CD4-positive, alpha-beta memory T cell (primary cell): ENCODE data around the gene KLHDC9. TPM values are rescaled to one million over a fixed set of nuclear protein-coding genes. Genes with fewer than 3 reads are reported as not detected.
A peak's percentile ranks its signal among the peaks of the same experiment; 100 is the strongest.

Experiments used
- CTCF ChIA-PET: fragments of 350-600 bp; sonication (Branson Sonifier 250); formaldehyde crosslinking; loops from one replicate; lab custom pipeline; 2021; ENCODE audit warnings: inconsistent platforms; ENCODE audit not compliant: partially characterized antibody; lab: Charles Lee
- POLR2A ChIA-PET: fragments of 350-600 bp; sonication (Branson Sonifier 250); formaldehyde crosslinking; loops from one replicate; lab custom pipeline; 2021; ENCODE audit not compliant: partially characterized antibody; lab: Charles Lee
- DNase-seq, 5 donors: peaks; one replicate each; pipeline versions ENCODE4 v3.0.0 to v3.0.0-alpha.2; 2020 to 2022; ENCODE audit warnings: mixed read lengths in 1 of 5
- H3K27ac ChIP-seq: one replicate; pipeline ENCODE4 v1.7.0; 2013; ENCODE audit warnings: low read depth, low read length
- H3K27me3 ChIP-seq: 2 replicates; pipeline ENCODE4 v1.7.0; 2013; ENCODE audit warnings: mild to moderate bottlenecking, low read length, moderate library complexity; ENCODE audit not compliant: insufficient read depth
- H3K36me3 ChIP-seq: 2 replicates; pipeline ENCODE4 v1.7.0; 2013; ENCODE audit warnings: mild to moderate bottlenecking, low read length, moderate library complexity; ENCODE audit not compliant: insufficient read depth
- H3K4me1 ChIP-seq: 2 replicates; pipeline ENCODE4 v1.7.0; 2013; ENCODE audit warnings: mild to moderate bottlenecking, low read length, moderate library complexity; ENCODE audit not compliant: insufficient read depth
- H3K4me3 ChIP-seq, 2 donors: one replicate each; pipeline ENCODE4 v1.7.0; 2013; ENCODE audit warnings: low read length in 2 of 2, mild to moderate bottlenecking in 1 of 2
- H3K9me3 ChIP-seq, 2 donors: one replicate each; pipeline ENCODE4 v1.7.0; 2013; ENCODE audit warnings: low read length in 2 of 2, control low read depth in 1 of 2; ENCODE audit not compliant: control insufficient read depth in 1 of 2
- H3K27ac Mint-ChIP-seq, 7 donors: one replicate each; pipeline ENCODE4 v1.8.0; 2020 to 2021; ENCODE audit warnings: mixed read lengths in 7 of 7, mild to moderate bottlenecking in 6 of 7, inconsistent platforms in 3 of 7, moderate library complexity in 3 of 7
- H3K27me3 Mint-ChIP-seq, 2 donors: one replicate each; pipeline ENCODE4 v1.8.0; 2020 to 2021; ENCODE audit warnings: mixed read lengths in 2 of 2
- H3K36me3 Mint-ChIP-seq, 2 donors: one replicate each; pipeline ENCODE4 v1.8.0; 2020 to 2021; ENCODE audit warnings: mixed read lengths in 2 of 2, inconsistent platforms in 1 of 2, mild to moderate bottlenecking in 1 of 2
- H3K4me1 Mint-ChIP-seq, 4 donors: one replicate each; pipeline ENCODE4 v1.8.0; 2020 to 2021; ENCODE audit warnings: mixed read lengths in 4 of 4, mild to moderate bottlenecking in 1 of 4
- H3K4me3 Mint-ChIP-seq, 8 donors: one replicate each; pipeline ENCODE4 v1.8.0; 2020 to 2021; ENCODE audit warnings: mixed read lengths in 8 of 8, mild to moderate bottlenecking in 7 of 8, moderate library complexity in 6 of 8, inconsistent platforms in 3 of 8
- H3K9me3 Mint-ChIP-seq, 8 donors: one replicate each; pipeline ENCODE4 v1.8.0; 2020 to 2021; ENCODE audit warnings: mixed read lengths in 8 of 8, mild to moderate bottlenecking in 5 of 8, inconsistent platforms in 3 of 8, moderate library complexity in 1 of 8
- intact Hi-C: fragments of 100-400 bp; cut with micrococcal nuclease; formaldehyde crosslinking; loops from one replicate; pipeline ENCODE4 v1.15.1; 2023
- polyA plus RNA-seq, 2 donors: library from polyadenylated mRNA; unstranded; fragments of 300-500 nt; fragmentation: Illumina TruSeq; gene quantifications; one replicate each; pipeline ENCODE4 v1.2.3, GENCODE V29; 2021
- total RNA-seq, 2 experiments: library from RNA; stranded (reverse); gene quantifications; one replicate each; pipeline ENCODE4 v1.2.3, GENCODE V29; 2021

The KLHDC9 gene
- total and polyA plus RNA-seq, 4 experiments from 2014 or later = 0.52 to 2.4 (median 0.60) TPM

DNA sequence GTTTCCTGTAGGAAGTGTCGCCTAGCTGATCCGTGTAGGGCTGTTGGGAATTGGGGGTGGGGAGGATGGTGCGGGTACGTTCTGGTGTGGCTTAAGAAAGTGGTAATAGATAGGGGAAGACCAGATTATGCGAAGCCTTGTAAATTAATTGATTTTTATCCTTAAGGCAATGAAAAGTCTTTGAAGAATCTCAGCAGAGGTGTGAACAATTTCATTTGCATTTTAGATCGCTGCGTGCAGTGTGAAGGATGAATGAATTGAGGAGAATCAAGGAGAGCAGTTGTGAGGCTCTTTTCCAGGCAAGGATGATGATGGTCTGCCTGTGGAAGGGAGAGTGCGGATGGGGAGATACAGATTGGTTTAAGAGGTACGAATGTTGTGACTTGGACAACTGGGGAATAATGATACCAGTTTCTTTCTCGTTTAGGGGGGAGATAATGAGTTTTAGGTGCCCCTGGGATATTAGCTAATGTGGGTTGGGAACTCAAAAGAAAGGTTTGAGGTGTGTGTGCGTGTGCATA lies 35.1 kb downstream of the KLHDC9 start:
- H3K27me3 Mint-ChIP-seq = no peaks in the 10 kb centered on the region
- peak overlapping the region; percentile 95 for H3K27ac ChIP-seq
- H3K36me3 ChIP-seq = peaks cover 14% of the 10 kb centered on the region
- H3K4me1 Mint-ChIP-seq = peaks cover 25 to 36% (median 34%) of the 10 kb centered on the region in 4 donors
- H3K27ac Mint-ChIP-seq = no peak overlapping the region
- no peaks in the 10 kb centered on the region for H3K27me3 ChIP-seq
- ChIA-PET CTCF (interaction anchor here (0.6 to 2.3 kb wide), 11 partner anchors 10 to 179 kb away, joined by 3 to 8 read pairs (median 4); partner anchors contain the start of genes ARHGAP30, KLHDC9, PPOX and TOMM40L), POLR2A (interaction anchor here (0.7 to 6.4 kb wide), 31 partner anchors 7 to 338 kb away, joined by 3 to 47 read pairs (median 5); partner anchors contain the start of genes ARHGAP30, F11R, KLHDC9 and LY9)
- H3K4me3 Mint-ChIP-seq = no peak overlapping the region
- peak overlapping the region; percentile 80 to 100 for H3K4me3 ChIP-seq
- H3K9me3 ChIP-seq = no peaks in the 10 kb centered on the region
- intact Hi-C loops = no loop called here
- DNase-seq = no peak
- H3K4me1 ChIP-seq = peaks cover 45% of the 10 kb centered on the region
- H3K9me3 Mint-ChIP-seq = no peaks in the 10 kb centered on the region
- peaks cover 3 to 19% of the 10 kb centered on the region in 2 donors for H3K36me3 Mint-ChIP-seq

DNA sequence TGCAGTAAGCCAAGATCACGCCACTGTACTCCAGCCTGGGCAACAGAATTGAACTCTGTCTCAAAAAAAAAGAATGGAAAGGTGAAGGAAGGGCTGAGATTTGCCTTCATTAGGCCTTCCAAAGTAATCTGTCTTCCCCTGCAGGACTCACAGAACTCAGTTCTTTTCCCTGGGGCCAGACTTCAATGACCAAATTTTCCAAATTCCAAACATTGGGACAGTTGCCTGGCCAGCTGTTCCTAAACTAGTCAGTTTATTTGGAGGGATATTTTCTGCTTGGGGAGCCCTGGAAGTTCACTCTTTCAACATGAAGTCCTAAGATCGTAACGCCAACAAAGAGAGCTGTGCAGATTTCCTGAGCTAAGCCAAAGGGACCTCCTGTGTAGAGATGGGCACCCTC lies 39.7 kb downstream of the KLHDC9 start:
- Histone ChIP-seq H3K27me3 (no peaks in the 10 kb centered on the region), H3K4me3 (no peak overlapping the region), H3K9me3 (no peaks in the 10 kb centered on the region), H3K36me3 (no peaks in the 10 kb centered on the region), H3K27ac (no peak overlapping the region), H3K4me1 (peaks cover 7% of the 10 kb centered on the region)
- no peaks in the 10 kb centered on the region for H3K36me3 Mint-ChIP-seq
- peaks cover 0 to 4% (median 2%) of the 10 kb centered on the region in 4 donors for H3K4me1 Mint-ChIP-seq
- no peak for DNase-seq
- intact Hi-C loops = loop anchor here (5.0 kb wide), 1 partner anchor 96 kb away; no protein-coding TSS in a partner anchor
- H3K27ac Mint-ChIP-seq = peak overlapping the region in 1 of 7 donors; percentile 37
- no peak overlapping the region for H3K4me3 Mint-ChIP-seq
- H3K9me3 Mint-ChIP-seq = no peaks in the 10 kb centered on the region
- ChIA-PET POLR2A (interaction anchor here (2.1 kb wide), 1 partner anchor 16 kb away, joined by 9 read pairs; the partner anchor contains the start of gene UFC1), CTCF (interaction anchor here (1.0 to 7.9 kb wide), 11 partner anchors 14 to 186 kb away, joined by 3 to 68 read pairs (median 5); partner anchors contain the start of genes ARHGAP30, KLHDC9, PPOX and TOMM40L)
- H3K27me3 Mint-ChIP-seq = no peaks in the 10 kb centered on the region

DNA sequence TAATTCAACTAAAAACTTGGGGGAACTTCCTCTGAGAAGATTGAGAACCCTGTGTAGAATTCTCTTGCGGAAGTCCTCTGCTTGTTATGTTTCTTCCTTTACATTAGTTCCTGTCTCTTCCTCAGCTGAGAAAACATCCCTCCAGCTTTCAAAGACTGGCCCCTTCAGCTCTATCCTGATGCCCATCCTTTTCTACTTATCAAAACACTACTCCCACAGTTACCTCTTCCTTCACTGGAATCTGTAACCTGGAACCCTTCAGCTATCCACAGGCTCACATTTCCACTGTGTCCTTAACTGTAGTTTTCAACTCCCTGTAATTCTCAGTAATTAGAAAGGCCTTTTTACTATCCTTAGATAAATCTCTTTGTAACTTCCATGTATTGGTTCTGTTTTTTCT lies 40.3 kb downstream of the KLHDC9 start:
- peaks cover 0 to 4% (median 2%) of the 10 kb centered on the region in 4 donors for H3K4me1 Mint-ChIP-seq
- intact Hi-C loops = loop anchor here (5.0 kb wide), 1 partner anchor 96 kb away; no protein-coding TSS in a partner anchor
- H3K27me3 ChIP-seq = no peaks in the 10 kb centered on the region
- no peaks in the 10 kb centered on the region for H3K9me3 ChIP-seq
- no peak overlapping the region for H3K4me3 ChIP-seq
- H3K4me3 Mint-ChIP-seq = no peak overlapping the region
- no peaks in the 10 kb centered on the region for H3K36me3 Mint-ChIP-seq
- no peak overlapping the region for H3K27ac ChIP-seq
- H3K36me3 ChIP-seq = no peaks in the 10 kb centered on the region
- POLR2A ChIA-PET = interaction anchor here (0.8 to 2.1 kb wide), 2 partner anchors 15 kb away, joined by 3 to 9 read pairs; partner anchors contain the start of gene UFC1
- CTCF ChIA-PET = interaction anchor here (0.9 to 7.9 kb wide), 13 partner anchors 9 to 187 kb away, joined by 3 to 68 read pairs (median 4); partner anchors contain the start of genes ARHGAP30, KLHDC9 and TOMM40L
- H3K27ac Mint-ChIP-seq = peak overlapping the region in 4 of 7 donors; percentile 18 to 73 (median 50)
- no peaks in the 10 kb centered on the region for H3K9me3 Mint-ChIP-seq
- no peak for DNase-seq
- peaks cover 5% of the 10 kb centered on the region for H3K4me1 ChIP-seq
- no peaks in the 10 kb centered on the region for H3K27me3 Mint-ChIP-seq

DNA sequence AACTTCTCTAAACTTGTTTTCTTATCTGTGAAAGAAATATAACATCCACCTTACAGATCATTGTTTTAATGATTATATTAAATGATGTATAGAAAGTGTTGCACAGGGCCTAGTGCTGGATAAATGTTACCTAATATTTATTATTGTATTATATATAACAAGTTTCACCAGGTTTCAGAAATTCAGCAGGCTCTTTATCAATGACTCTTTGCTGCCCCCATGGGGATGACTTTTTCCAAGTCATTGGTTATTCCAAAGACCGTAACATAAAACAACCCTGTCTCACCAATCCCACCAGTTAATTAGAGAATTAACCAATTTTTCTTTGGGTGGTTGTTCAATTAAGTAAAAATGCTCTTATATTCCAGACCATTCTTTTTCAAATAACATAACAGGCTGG lies 41.6 kb downstream of the KLHDC9 start:
- peaks cover 0 to 4% (median 2%) of the 10 kb centered on the region in 4 donors for H3K4me1 Mint-ChIP-seq
- Histone ChIP-seq H3K4me3 (no peak overlapping the region), H3K36me3 (no peaks in the 10 kb centered on the region), H3K4me1 (no peaks in the 10 kb centered on the region), H3K27me3 (no peaks in the 10 kb centered on the region), H3K9me3 (no peaks in the 10 kb centered on the region), H3K27ac (no peak overlapping the region)
- no peaks in the 10 kb centered on the region for H3K9me3 Mint-ChIP-seq
- DNase-seq = peak; percentile 41 to 54 (median 51)
- POLR2A ChIA-PET = interaction anchor here (0.9 to 1.9 kb wide), 2 partner anchors 7 to 70 kb away, joined by 3 to 5 read pairs; partner anchors contain the start of genes ARHGAP30 and DEDD
- intact Hi-C loops = loop anchor here (1.0 to 5.0 kb wide), 2 partner anchors 97 to 142 kb away; no protein-coding TSS in a partner anchor
- no peak overlapping the region for H3K4me3 Mint-ChIP-seq
- no peak overlapping the region for H3K27ac Mint-ChIP-seq
- H3K27me3 Mint-ChIP-seq = no peaks in the 10 kb centered on the region
- H3K36me3 Mint-ChIP-seq = no peaks in the 10 kb centered on the region
- CTCF ChIA-PET = interaction anchor here (1.3 to 7.9 kb wide), 10 partner anchors 9 to 188 kb away, joined by 4 to 68 read pairs (median 7); partner anchors contain the start of genes KLHDC9, NIT1, PFDN2 and PPOX

DNA sequence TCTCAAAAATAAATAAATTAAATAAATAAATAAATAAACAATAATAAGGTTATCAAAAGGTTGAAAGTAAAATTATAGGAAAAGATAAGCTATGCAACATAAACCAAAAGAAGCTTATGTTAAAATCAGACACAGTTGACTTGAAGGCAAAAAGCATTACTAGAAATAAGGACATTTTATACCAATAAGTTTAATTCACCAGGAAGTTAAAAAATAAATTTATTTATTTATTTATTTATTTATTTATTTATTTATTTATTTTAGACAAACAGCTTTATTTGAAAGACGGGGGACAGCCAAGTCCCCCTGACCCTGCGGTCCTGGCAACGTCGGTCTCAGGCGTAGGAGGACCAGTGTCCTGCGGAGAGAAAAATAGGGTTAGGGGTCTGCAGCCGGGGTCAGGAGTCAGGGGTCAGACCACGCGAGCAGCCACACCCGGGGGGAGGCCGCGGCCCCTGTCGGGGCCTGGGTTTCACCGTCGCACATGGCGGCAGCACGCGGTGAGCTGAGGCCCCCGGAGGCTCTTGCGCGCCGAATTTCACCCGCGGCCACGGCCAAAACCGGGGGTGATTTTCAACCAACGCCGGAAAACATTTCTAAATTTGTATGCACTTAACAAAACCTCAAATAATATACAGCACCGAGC lies 42.7 kb downstream of the KLHDC9 start:
- Mint-ChIP-seq H3K9me3 (no peaks in the 10 kb centered on the region), H3K4me3 (no peak overlapping the region), H3K27ac (no peak overlapping the region), H3K4me1 (peaks cover 0 to 3% (median under 1%) of the 10 kb centered on the region in 4 donors), H3K27me3 (no peaks in the 10 kb centered on the region), H3K36me3 (no peaks in the 10 kb centered on the region)
- CTCF ChIA-PET = interaction anchor here (0.6 to 7.9 kb wide), 18 partner anchors 8 to 306 kb away, joined by 3 to 68 read pairs (median 4); partner anchors contain the start of genes KLHDC9, NIT1, PFDN2 and PPOX
- DNase-seq = no peak
- no peak overlapping the region for H3K4me3 ChIP-seq
- no peaks in the 10 kb centered on the region for H3K9me3 ChIP-seq
- H3K27ac ChIP-seq = no peak overlapping the region
- POLR2A ChIA-PET = interaction anchor here (1.9 kb wide), 1 partner anchor 8 kb away, joined by 5 read pairs; the partner anchor contains the start of gene DEDD
- no peaks in the 10 kb centered on the region for H3K4me1 ChIP-seq
- no peaks in the 10 kb centered on the region for H3K27me3 ChIP-seq
- intact Hi-C loops = loop anchor here (1.0 kb wide), 1 partner anchor 144 kb away; no protein-coding TSS in a partner anchor
- no peaks in the 10 kb centered on the region for H3K36me3 ChIP-seq

DNA sequence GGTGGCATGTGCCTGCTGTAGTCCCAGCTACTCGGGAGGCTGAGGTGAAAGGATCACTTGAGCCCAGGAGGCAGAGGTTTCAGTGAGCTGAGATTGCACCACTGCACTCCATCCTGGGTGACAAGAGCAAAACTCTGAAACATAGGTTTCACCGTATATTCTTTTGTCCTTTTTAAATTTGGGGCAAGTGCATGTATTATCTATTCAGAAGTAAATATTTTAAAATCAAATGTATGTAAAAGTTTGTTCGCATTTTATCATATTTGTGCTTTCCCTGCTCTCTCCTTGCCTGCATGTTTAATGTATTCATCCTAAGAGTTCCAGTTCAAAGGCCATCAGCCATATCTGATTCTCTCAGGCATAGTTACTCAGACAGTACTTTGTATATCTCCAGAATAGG lies 47.7 kb downstream of the KLHDC9 start:
- H3K4me3 ChIP-seq = no peak overlapping the region
- no peak for DNase-seq
- CTCF ChIA-PET = interaction anchor here (0.7 to 1.0 kb wide), 2 partner anchors 15 to 17 kb away, joined by 4 read pairs; no protein-coding TSS in a partner anchor
- H3K36me3 Mint-ChIP-seq = no peaks in the 10 kb centered on the region
- POLR2A ChIA-PET = interaction anchor here (0.6 kb wide), 1 partner anchor 9 kb away, joined by 3 read pairs; no protein-coding TSS in a partner anchor
- no peaks in the 10 kb centered on the region for H3K4me1 Mint-ChIP-seq
- H3K9me3 ChIP-seq = no peaks in the 10 kb centered on the region
- intact Hi-C loops = no loop called here
- H3K4me3 Mint-ChIP-seq = no peak overlapping the region
- H3K9me3 Mint-ChIP-seq = no peaks in the 10 kb centered on the region
- H3K27ac Mint-ChIP-seq = no peak overlapping the region
- no peaks in the 10 kb centered on the region for H3K27me3 Mint-ChIP-seq
- H3K27ac ChIP-seq = no peak overlapping the region
- H3K27me3 ChIP-seq = no peaks in the 10 kb centered on the region
- no peaks in the 10 kb centered on the region for H3K36me3 ChIP-seq
- H3K4me1 ChIP-seq = no peaks in the 10 kb centered on the region
